Sigmoid colon (tissue), 7 donors: ENCODE data around the gene OXCT2. TPM values are rescaled to one million over a fixed set of nuclear protein-coding genes. Genes with fewer than 3 reads are reported as not detected.
"Not testable (repeated sequence)": the region's sequence is repeated elsewhere in the genome, so short reads cannot be mapped to it uniquely, and the experiment has no call there.

ENCODE experiments used
- DNase-seq: peaks from one replicate; pipeline ENCODE4 v3.0.0-alpha.2; 2019
- H3K27ac ChIP-seq, 4 donors: fragments of 200-600 bp; sonication (generic); one replicate each; pipeline ENCODE4 v1.5.1; 2016 to 2019; ENCODE audit warnings: mild to moderate bottlenecking in 1 of 4
- H3K27me3 ChIP-seq, 3 donors: fragments of 200-600 bp; sonication (generic); one replicate each; pipeline ENCODE4 v1.5.1; 2019; ENCODE audit warnings: mild to moderate bottlenecking in 1 of 3
- H3K36me3 ChIP-seq, 4 donors: fragments of 200-600 bp; sonication (generic); one replicate each; pipeline ENCODE4 v1.5.1; 2016 to 2019
- H3K4me1 ChIP-seq, 4 donors: fragments of 200-600 bp; sonication (generic); one replicate each; pipeline ENCODE4 v1.5.1; 2017 to 2019
- H3K4me3 ChIP-seq, 4 donors: fragments of 200-600 bp; sonication (generic); one replicate each; pipeline ENCODE4 v1.5.1; 2017 to 2019; ENCODE audit warnings: mild to moderate bottlenecking in 2 of 4, moderate library complexity in 1 of 4
- H3K9me3 ChIP-seq, 4 donors: fragments of 200-600 bp in 3 of 4; sonication (generic) in 3 of 4; one replicate each; pipeline versions ENCODE4 v1.5.1 to v1.6.1; 2013 to 2019
- EP300 ChIP-seq, 4 donors: sonication (generic); formaldehyde crosslinking; IDR thresholded peaks; one replicate each; pipeline ENCODE4 v1.6.1; 2017; ENCODE audit warnings: antibody characterized with exemption in 4 of 4
- POLR2A ChIP-seq, 2 donors: fragments of 450-650 bp; IDR thresholded peaks; one replicate each; pipeline ENCODE4 v1.6.1; 2016; ENCODE audit warnings: antibody characterized with exemption in 2 of 2, mild to moderate bottlenecking in 2 of 2, moderate library complexity in 2 of 2
- POLR2AphosphoS5 ChIP-seq, 4 donors: sonication (generic); formaldehyde crosslinking; IDR thresholded peaks; one replicate each; pipeline ENCODE4 v1.6.1; 2017; ENCODE audit warnings: antibody characterized with exemption in 4 of 4
- WGBS, 2 donors: extraction: QIAGEN DNeasy Blood & Tissue Kit; methylation state at CpG; one replicate each; pipeline ENCODE4 v1.1.7; 2013; 5-methylcytosine and 5-hydroxymethylcytosine counted together
- intact Hi-C: fragments of 100-400 bp; cut with DNase I; formaldehyde crosslinking; loops from one replicate; pipeline ENCODE4 v1.15.1; 2023
- polyA plus RNA-seq, 3 donors: library from polyadenylated mRNA; stranded (reverse); fragments of 200-250 nt; gene quantifications; one replicate each; pipeline ENCODE4 v1.2.3, GENCODE V29; 2013
- total RNA-seq, 4 donors: library from RNA; depleted of rRNA; stranded (reverse); fragments of >200 nt; gene quantifications; one replicate each; pipeline ENCODE4 v1.1.0, GENCODE V29; 2016
- TF ChIP-seq, protein P1 (sequence below), 4 experiments: fragments of 450-650 bp in 3 of 4; fragments of 200-600 bp in 1 of 4; IDR thresholded peaks; one replicate each; pipeline ENCODE4 v1.5.1; 2016 to 2019; ENCODE audit warnings: antibody characterized with exemption in 4 of 4, mild to moderate bottlenecking in 3 of 4, moderate library complexity in 2 of 4
- donor health status: healthy with polysubstance abuse.
- donor health status: Bipolar disorder and iron deficiency.
- donor health status: healthy.

Gene OXCT2
- total and polyA plus RNA-seq, 7 donors, result 0.55 to 2.0 (median 0.99) TPM; not detected in 2

DNA sequence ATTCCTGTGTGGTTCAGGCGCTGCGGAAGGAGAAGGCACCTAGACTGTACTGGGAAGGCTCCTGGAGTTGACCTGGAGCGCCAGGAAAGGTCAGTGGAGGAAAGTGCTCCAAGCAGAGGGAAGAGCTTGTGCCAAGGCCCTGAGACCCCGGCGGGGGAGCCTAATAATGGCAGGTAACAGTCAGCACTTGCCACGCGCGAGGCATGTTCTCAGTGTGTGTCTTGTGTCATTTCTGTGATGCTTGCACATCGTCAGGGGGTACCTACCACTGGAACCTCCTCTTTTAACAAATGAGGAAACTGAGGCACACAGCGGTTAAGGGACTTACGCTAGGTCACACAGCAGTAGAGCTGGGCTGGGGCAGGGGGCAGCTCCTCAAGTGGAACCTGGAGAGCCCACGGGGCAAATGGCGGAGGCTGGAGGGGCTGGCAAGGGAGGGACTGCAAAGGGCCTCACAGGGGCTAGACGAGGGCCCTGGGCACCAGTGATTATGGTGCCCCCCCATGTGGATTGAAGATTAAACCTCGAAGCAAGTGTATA, 18.5 kb upstream of the OXCT2 start:
- intact Hi-C loops, result no loop called here
- Histone ChIP-seq H3K36me3 (no peaks in the 10 kb centered on the region), H3K27me3 (peaks cover 22 to 40% (median 24%) of the 10 kb centered on the region in 3 donors), H3K4me1 (peaks cover 0 to 11% (median 7%) of the 10 kb centered on the region in 4 donors), H3K27ac (no peak overlapping the region), H3K4me3 (peak overlapping the region in 3 of 4 donors; percentile 41 to 53 (median 50)), H3K9me3 (no peaks in the 10 kb centered on the region)
- no peak for TF ChIP-seq POLR2AphosphoS5 (IDR thresholded peaks at IDR 0.05)
- TF ChIP-seq, protein P1, sequence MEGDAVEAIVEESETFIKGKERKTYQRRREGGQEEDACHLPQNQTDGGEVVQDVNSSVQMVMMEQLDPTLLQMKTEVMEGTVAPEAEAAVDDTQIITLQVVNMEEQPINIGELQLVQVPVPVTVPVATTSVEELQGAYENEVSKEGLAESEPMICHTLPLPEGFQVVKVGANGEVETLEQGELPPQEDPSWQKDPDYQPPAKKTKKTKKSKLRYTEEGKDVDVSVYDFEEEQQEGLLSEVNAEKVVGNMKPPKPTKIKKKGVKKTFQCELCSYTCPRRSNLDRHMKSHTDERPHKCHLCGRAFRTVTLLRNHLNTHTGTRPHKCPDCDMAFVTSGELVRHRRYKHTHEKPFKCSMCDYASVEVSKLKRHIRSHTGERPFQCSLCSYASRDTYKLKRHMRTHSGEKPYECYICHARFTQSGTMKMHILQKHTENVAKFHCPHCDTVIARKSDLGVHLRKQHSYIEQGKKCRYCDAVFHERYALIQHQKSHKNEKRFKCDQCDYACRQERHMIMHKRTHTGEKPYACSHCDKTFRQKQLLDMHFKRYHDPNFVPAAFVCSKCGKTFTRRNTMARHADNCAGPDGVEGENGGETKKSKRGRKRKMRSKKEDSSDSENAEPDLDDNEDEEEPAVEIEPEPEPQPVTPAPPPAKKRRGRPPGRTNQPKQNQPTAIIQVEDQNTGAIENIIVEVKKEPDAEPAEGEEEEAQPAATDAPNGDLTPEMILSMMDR (IDR thresholded peaks at IDR 0.05), result no peak
- TF ChIP-seq EP300 (IDR thresholded peaks at IDR 0.05), result no peak
- TF ChIP-seq POLR2A (IDR thresholded peaks at IDR 0.05), result no peak
- DNase-seq, result no peak
- 40 to 49% methylated on average over 15 of the region's 15 CpGs for WGBS, 2 donors

DNA sequence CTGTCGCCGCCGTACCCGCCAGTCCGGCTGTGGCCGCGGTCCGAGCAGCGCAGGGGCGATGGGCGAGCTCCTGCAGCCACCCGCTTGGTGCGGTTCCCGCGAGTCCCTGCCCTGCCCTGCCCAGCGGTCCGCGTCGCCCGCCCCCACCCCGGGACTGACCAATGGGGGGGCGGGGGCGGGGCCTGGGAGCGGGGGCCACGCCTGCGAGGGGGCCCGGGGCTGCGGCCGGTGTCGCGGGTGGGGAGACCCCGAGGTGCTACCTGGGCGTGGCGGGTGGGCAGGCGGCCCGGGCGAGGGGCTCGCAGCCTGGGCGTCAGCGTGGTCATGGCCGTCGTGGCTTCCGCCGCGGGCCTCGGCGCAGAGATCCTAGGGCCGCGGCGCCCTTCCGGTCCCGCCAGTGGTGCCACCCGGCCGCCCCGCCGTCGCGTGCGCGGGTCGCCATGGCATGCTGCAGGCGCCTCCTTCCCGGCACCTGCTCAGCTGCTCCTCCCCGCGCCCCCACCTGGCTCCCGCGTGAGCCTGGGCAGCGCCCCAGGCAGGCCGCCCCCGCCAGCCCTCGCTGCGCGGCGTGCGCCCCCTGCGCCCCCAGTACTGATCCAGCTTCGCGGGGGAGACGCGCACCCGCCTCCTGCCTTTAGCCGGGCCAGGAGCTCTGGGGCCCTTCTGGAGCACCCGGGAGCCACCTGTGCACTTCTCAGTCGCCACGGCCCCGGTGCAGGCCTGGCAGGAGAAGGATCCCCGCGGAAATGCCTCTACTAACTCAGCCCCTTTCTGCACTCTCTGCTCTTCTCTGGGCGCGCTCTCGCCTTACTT, 17.8 kb upstream of the OXCT2 start, which contains the start of gene BMP8B:
Gene BMP8B, minus strand, starts transcription at position 108 of the 813 bp plus-strand sequence. CDS start 380 bp downstream, outside the sequence.
- 1% methylated on average over 91 of the region's 91 CpGs for WGBS, 2 donors
- H3K9me3 ChIP-seq, result no peaks in the 10 kb centered on the region
- H3K4me3 ChIP-seq, result peak within 1 kb of the TSS in 3 of 4 donors; percentile 41 to 53 (median 50)
- H3K4me1 ChIP-seq, result peaks cover 0 to 11% (median 7%) of the 10 kb centered on the region in 4 donors
- peak; percentile 70 for DNase-seq
- H3K27ac ChIP-seq, result peak within 1 kb of the TSS in 1 of 4 donors; percentile 8
- H3K36me3 ChIP-seq, result no peaks in the 10 kb centered on the region
- TF ChIP-seq POLR2A (IDR thresholded peaks at IDR 0.05) (no peak), POLR2AphosphoS5 (IDR thresholded peaks at IDR 0.05) (peak in 2 of 4 donors; percentile 56 to 57), EP300 (IDR thresholded peaks at IDR 0.05) (no peak)
- TF ChIP-seq, protein P1 (IDR thresholded peaks at IDR 0.05), result no peak
- peaks cover 22 to 40% (median 24%) of the 10 kb centered on the region in 3 donors for H3K27me3 ChIP-seq
- intact Hi-C loops, result no loop called here

DNA sequence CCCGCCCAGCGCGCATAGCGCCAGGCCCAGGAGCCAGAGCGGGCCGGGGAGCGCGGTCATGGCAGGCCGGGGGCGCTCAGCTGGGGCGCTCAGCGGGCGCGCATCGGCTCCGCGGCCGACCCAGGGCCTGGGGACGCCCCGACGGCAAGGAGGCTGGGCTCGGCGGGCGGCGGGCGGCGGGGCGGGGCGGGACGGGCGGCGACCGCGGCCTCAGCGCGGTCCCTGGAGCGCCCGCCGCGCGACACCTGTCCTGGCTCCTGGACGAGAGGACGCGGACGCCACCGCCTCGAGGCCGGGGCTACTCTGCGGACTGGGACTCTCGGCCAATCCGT, 17.2 kb upstream of the OXCT2 start:
- Histone ChIP-seq H3K4me3 (peak overlapping the region in 3 of 4 donors; percentile 41 to 53 (median 50)), H3K27ac (peak overlapping the region in 1 of 4 donors; percentile 8), H3K27me3 (peaks cover 22 to 40% (median 24%) of the 10 kb centered on the region in 3 donors), H3K36me3 (no peaks in the 10 kb centered on the region), H3K9me3 (no peaks in the 10 kb centered on the region), H3K4me1 (peaks cover 0 to 11% (median 7%) of the 10 kb centered on the region in 4 donors)
- TF ChIP-seq, protein P1 (IDR thresholded peaks at IDR 0.05), result no peak
- TF ChIP-seq EP300 (IDR thresholded peaks at IDR 0.05) (no peak), POLR2AphosphoS5 (IDR thresholded peaks at IDR 0.05) (no peak), POLR2A (IDR thresholded peaks at IDR 0.05) (no peak)
- WGBS, 2 donors, result 1 to 4% methylated on average over 51 of the region's 51 CpGs
- intact Hi-C loops, result no loop called here
- DNase-seq, result no peak

DNA sequence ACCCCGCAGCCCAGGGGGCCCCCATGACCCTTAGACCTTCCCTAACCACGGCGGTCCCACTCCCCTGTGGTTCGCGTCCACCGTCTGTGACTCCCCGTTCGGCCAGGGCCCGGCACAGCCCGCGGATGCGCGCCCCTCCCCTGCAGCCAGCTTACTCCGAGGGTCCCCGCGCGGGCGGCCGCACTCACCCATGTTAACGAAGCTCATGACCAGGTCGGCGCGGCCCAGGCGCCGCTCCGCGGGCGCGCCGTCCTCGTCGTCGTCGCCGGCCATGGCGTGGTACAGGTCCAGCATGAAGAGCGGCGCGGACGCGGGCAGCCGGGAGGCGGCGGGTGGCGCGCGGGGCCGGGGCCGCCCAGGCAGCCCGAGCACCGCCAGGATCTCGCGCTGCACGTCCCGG, 16.8 kb upstream of the OXCT2 start:
- H3K4me3 ChIP-seq, result peak overlapping the region in 3 of 4 donors; percentile 41 to 53 (median 50)
- H3K27me3 ChIP-seq, result peaks cover 22 to 40% (median 24%) of the 10 kb centered on the region in 3 donors
- H3K27ac ChIP-seq, H3K9me3 ChIP-seq, intact Hi-C loops, H3K36me3 ChIP-seq, DNase-seq: not testable (repeated sequence)
- peaks cover 0 to 11% (median 7%) of the 10 kb centered on the region in 4 donors for H3K4me1 ChIP-seq
- 4 to 7% methylated on average over 55 of the region's 55 CpGs for WGBS, 2 donors

DNA sequence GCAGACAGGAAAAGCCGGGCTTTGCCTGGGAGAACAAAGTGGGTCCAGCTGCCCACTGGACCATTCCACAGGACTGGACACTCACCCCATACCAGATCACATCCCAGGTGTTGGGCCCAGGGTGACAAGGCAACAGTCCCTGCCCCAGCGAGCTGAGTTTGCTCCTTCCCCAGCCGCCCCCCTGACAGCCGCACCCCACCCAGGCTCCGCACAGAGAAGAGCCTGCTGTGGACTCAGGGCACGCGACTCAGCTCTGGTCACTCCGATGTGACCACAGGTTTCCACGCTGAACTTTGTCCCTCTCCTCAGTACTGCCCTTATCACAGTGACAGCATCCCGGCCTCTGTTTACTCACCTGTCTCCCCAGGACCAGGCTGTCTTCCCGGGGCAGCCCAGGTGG, 16.3 kb upstream of the OXCT2 start:
- 40 to 65% methylated on average over 11 of the region's 11 CpGs for WGBS, 2 donors
- no peak overlapping the region for H3K27ac ChIP-seq
- peak overlapping the region in 1 of 4 donors; percentile 41 for H3K4me3 ChIP-seq
- H3K4me1 ChIP-seq, result peaks cover 0 to 11% (median 7%) of the 10 kb centered on the region in 4 donors
- DNase-seq, result no peak
- intact Hi-C loops, result no loop called here
- H3K36me3 ChIP-seq, result no peaks in the 10 kb centered on the region
- TF ChIP-seq, protein P1 (IDR thresholded peaks at IDR 0.05), result no peak
- TF ChIP-seq EP300 (IDR thresholded peaks at IDR 0.05) (no peak), POLR2A (IDR thresholded peaks at IDR 0.05) (no peak), POLR2AphosphoS5 (IDR thresholded peaks at IDR 0.05) (no peak)
- no peaks in the 10 kb centered on the region for H3K9me3 ChIP-seq
- H3K27me3 ChIP-seq, result peaks cover 22 to 38% (median 24%) of the 10 kb centered on the region in 3 donors

DNA sequence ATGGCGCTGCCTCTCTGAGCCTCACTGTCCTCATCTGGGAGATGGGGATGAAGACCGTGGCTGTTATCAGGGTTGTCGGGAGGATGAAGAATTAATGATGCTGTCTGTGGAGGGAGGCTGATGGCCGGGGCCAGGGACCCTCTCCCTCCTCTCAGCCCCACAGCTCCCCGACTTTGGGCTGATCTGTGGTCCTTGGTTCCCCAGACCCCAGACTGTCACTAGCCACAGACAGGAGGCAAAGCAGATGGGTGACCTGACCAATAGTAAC, 15.9 kb upstream of the OXCT2 start:
- H3K27me3 ChIP-seq, result peaks cover 22 to 36% (median 24%) of the 10 kb centered on the region in 3 donors
- intact Hi-C loops, H3K9me3 ChIP-seq, DNase-seq, H3K36me3 ChIP-seq, H3K27ac ChIP-seq, H3K4me3 ChIP-seq: not testable (repeated sequence)
- WGBS, 2 donors, result 96 to 98% methylated on average over 4 to 5 of the region's 5 CpGs
- H3K4me1 ChIP-seq, result peaks cover 0 to 11% (median 7%) of the 10 kb centered on the region in 4 donors

DNA sequence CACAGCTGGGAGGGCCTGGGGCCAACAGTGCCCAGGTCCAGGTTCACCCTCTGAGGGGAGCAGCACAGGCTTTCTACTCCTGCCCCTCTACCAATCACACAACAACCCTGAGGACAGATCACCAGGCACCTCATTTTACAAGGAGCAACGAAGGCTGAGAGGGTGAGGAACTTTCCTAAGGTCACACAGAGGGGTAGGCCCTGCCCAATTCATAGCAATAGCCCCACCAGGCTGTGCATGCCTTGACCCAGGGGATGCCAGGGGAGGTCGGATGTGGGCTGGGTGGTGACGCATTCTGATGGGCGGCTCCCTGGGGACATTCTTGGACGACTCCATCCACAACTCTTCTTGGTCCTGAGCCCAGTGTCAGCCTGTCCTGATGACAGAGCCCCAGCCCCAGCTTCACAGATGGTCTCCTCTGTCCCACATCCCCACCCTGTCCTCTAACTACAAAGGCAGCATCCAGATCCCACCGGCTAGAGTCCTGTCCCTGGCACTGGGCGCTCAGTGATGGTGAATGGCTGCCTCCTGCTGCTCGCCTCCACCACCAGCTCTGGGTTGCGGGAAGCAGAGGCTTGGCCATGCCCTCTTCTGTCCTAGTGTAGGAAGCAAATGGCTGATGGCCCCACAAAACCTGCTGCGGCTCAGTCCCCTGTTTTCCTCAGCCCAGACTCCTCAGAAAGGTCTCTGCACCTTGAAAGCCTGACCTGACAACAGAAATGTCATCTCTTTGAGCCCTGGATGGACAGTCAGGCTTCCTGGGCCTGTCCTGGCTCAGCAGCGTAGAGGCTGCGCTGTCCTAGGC, 15.4 kb upstream of the OXCT2 start:
- Histone ChIP-seq H3K27me3 (peaks cover 22 to 36% (median 24%) of the 10 kb centered on the region in 3 donors), H3K4me1 (peaks cover 0 to 11% (median 7%) of the 10 kb centered on the region in 4 donors)
- H3K36me3 ChIP-seq, H3K9me3 ChIP-seq, DNase-seq, H3K4me3 ChIP-seq, H3K27ac ChIP-seq, intact Hi-C loops: not testable (repeated sequence)
- WGBS, 2 donors, result 87 to 93% methylated on average over 10 of the region's 12 CpGs
